Activated B cell treated with CpG ODN at 0.5 μM for 24 hours (primary cell): ENCODE results near the gene GNB4. TPM values are rescaled to one million over a fixed set of nuclear protein-coding genes. Genes with fewer than 3 reads are reported as not detected.

Experiments used
- ATAC-seq: fragments of 200-7000 bp; cut with Tn5 transposase; one replicate; pipeline ENCODE4 v1.10.0; 2021; ENCODE audit warnings: low read depth, mild to moderate bottlenecking, moderate library complexity
- CTCF ChIA-PET: fragments of 350-600 bp; sonication (Branson Sonifier 250); formaldehyde crosslinking; loops from one replicate; lab custom pipeline; 2021; ENCODE audit warnings: antibody characterized with exemption; lab: Charles Lee
- POLR2A ChIA-PET: fragments of 350-600 bp; sonication (Branson Sonifier 250); formaldehyde crosslinking; loops from one replicate; lab custom pipeline; 2021; ENCODE audit warnings: antibody characterized with exemption; lab: Charles Lee
- DNase-seq: peaks from one replicate; pipeline ENCODE4 v3.0.0; 2022
- H3K27ac Mint-ChIP-seq: one replicate; pipeline ENCODE4 v1.8.0; 2020; ENCODE audit warnings: mixed read lengths
- H3K27me3 Mint-ChIP-seq: one replicate; pipeline ENCODE4 v1.8.0; 2021; ENCODE audit warnings: mixed read lengths
- H3K36me3 Mint-ChIP-seq: one replicate; pipeline ENCODE4 v1.8.0; 2021; ENCODE audit warnings: low read depth, mixed read lengths
- H3K4me1 Mint-ChIP-seq: one replicate; pipeline ENCODE4 v1.8.0; 2021; ENCODE audit warnings: mixed read lengths
- H3K4me3 Mint-ChIP-seq: one replicate; pipeline ENCODE4 v1.8.0; 2020; ENCODE audit warnings: mild to moderate bottlenecking, mixed read lengths
- H3K9me3 Mint-ChIP-seq: one replicate; pipeline ENCODE4 v1.8.0; 2020; ENCODE audit warnings: mixed read lengths
- intact Hi-C: fragments of 100-400 bp; cut with micrococcal nuclease; formaldehyde crosslinking; loops from one replicate; pipeline ENCODE4 v1.15.1; 2024
- total RNA-seq: library from RNA; stranded (reverse); gene quantifications from 2 replicates; pipeline ENCODE4 v1.2.3, GENCODE V29; 2022
- TF ChIP-seq, protein P1 (sequence below): fragments of 200-600 bp; IDR thresholded peaks from one replicate; pipeline ENCODE4 v1.8.0; 2022; ENCODE audit warnings: antibody characterized with exemption, mild to moderate bottlenecking

GNB4 gene
- total RNA-seq, 1 donor from 2014 or later: 22.7 TPM

DNA sequence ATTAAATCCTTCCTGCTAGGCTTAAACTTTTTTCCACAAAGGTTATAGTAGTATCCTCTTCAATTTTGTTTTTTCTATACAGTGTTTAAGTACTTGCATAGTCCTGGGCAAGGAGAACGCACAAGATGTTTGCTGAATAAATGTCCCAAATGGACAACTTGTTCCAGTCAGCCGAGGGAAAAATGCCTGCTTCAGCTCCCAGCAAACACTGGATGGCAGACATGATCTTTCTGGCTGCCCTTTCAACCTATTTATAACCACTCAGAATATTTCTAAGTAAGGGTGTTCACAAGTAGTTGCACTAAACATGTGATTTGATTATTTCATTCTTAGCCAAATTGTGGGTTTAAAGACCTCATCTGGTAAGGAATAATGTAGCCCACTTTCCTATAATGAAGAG, 29.8 kb downstream of the GNB4 start:
- ChIA-PET CTCF (interaction anchor here (0.6 to 1.4 kb wide), 7 partner anchors 9 to 141 kb away, joined by 3 to 14 read pairs (median 5); partner anchors contain the start of gene ACTL6A), POLR2A (no interaction called here)
- no peak for ATAC-seq
- peaks cover 2% of the 10 kb centered on the region for H3K4me1 Mint-ChIP-seq
- intact Hi-C loops: loop anchor here (1.0 kb wide), 1 partner anchor 137 kb away; no protein-coding TSS in a partner anchor
- no peak for DNase-seq
- H3K27ac Mint-ChIP-seq: no peak overlapping the region
- TF ChIP-seq, protein P1, sequence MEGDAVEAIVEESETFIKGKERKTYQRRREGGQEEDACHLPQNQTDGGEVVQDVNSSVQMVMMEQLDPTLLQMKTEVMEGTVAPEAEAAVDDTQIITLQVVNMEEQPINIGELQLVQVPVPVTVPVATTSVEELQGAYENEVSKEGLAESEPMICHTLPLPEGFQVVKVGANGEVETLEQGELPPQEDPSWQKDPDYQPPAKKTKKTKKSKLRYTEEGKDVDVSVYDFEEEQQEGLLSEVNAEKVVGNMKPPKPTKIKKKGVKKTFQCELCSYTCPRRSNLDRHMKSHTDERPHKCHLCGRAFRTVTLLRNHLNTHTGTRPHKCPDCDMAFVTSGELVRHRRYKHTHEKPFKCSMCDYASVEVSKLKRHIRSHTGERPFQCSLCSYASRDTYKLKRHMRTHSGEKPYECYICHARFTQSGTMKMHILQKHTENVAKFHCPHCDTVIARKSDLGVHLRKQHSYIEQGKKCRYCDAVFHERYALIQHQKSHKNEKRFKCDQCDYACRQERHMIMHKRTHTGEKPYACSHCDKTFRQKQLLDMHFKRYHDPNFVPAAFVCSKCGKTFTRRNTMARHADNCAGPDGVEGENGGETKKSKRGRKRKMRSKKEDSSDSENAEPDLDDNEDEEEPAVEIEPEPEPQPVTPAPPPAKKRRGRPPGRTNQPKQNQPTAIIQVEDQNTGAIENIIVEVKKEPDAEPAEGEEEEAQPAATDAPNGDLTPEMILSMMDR: no peak
- no peaks in the 10 kb centered on the region for H3K9me3 Mint-ChIP-seq
- no peak overlapping the region for H3K4me3 Mint-ChIP-seq
- H3K36me3 Mint-ChIP-seq: peaks cover 57% of the 10 kb centered on the region
- H3K27me3 Mint-ChIP-seq: no peaks in the 10 kb centered on the region

DNA sequence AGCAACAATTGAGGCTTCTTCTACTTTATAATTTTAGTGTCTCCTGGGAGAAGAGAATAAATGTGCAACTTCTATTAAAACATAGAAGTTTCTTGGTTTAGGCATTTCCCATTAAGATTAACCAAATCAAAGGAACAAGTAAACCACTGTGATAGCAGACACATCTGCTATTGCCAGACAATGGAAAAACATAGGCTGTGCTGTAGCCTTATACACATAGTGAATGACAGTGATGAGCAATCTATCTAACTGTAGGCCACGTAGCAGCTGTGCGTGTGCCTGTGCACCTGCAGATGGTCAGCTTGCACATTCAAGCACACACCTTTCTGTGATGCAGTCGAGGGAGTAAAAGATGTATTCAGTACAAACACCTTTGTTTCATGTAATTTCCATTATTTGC, 32.7 kb downstream of the GNB4 start:
- H3K36me3 Mint-ChIP-seq: peaks cover 41% of the 10 kb centered on the region
- H3K4me3 Mint-ChIP-seq: no peak overlapping the region
- H3K4me1 Mint-ChIP-seq: peaks cover 2% of the 10 kb centered on the region
- no peaks in the 10 kb centered on the region for H3K27me3 Mint-ChIP-seq
- ATAC-seq (no peak), DNase-seq (no peak)
- ChIA-PET POLR2A (no interaction called here), CTCF (no interaction called here)
- intact Hi-C loops: no loop called here
- no peaks in the 10 kb centered on the region for H3K9me3 Mint-ChIP-seq
- TF ChIP-seq, protein P1: no peak
- no peak overlapping the region for H3K27ac Mint-ChIP-seq

DNA sequence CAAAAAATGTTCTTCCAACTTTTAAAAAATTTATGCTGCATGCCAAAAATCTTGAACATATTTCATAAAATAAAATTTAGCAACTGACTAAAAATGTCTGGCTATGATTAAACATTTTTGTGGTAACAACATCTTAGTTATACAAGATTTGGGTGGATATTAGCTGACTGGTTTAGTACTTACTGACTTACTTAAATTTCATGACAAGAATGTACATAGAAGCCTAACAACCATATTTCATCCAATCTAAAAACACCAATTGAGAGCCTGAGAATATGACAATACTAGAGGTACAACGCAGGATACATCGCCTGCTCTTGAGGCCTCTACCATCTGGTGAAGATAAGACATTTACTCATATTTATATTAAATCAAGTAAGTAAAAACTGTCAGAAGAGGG, 34.6 kb downstream of the GNB4 start:
- peaks cover 46% of the 10 kb centered on the region for H3K36me3 Mint-ChIP-seq
- ChIA-PET CTCF (no interaction called here), POLR2A (no interaction called here)
- H3K9me3 Mint-ChIP-seq: no peaks in the 10 kb centered on the region
- TF ChIP-seq, protein P1: no peak
- no peak overlapping the region for H3K4me3 Mint-ChIP-seq
- peaks cover 2% of the 10 kb centered on the region for H3K4me1 Mint-ChIP-seq
- DNase-seq (no peak), ATAC-seq (no peak)
- no peak overlapping the region for H3K27ac Mint-ChIP-seq
- intact Hi-C loops: no loop called here
- no peaks in the 10 kb centered on the region for H3K27me3 Mint-ChIP-seq

DNA sequence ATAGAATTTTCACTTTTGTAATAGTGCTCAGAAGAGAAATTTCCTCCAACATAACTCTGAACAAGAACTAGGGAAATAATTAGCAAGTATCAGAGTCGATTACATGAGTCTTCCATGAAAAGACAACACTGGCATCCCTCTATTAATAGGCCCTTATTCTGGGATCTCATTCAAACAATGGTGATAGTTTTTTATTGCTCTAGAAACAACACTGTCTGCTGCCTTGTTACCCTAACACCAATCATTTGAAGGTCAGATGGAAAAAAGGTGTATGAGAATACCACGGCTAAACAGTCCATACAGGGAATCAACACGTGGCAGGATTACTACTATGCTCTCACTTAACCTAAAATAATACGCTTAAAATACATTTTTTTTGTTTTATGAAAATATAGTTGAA, 35.9 kb downstream of the GNB4 start:
- Mint-ChIP-seq H3K9me3 (no peaks in the 10 kb centered on the region), H3K27ac (no peak overlapping the region), H3K27me3 (no peaks in the 10 kb centered on the region), H3K4me1 (no peaks in the 10 kb centered on the region), H3K4me3 (no peak overlapping the region), H3K36me3 (peaks cover 46% of the 10 kb centered on the region)
- CTCF ChIA-PET: no interaction called here
- POLR2A ChIA-PET: no interaction called here
- TF ChIP-seq, protein P1: no peak
- DNase-seq (no peak), ATAC-seq (no peak)
- intact Hi-C loops: no loop called here

DNA sequence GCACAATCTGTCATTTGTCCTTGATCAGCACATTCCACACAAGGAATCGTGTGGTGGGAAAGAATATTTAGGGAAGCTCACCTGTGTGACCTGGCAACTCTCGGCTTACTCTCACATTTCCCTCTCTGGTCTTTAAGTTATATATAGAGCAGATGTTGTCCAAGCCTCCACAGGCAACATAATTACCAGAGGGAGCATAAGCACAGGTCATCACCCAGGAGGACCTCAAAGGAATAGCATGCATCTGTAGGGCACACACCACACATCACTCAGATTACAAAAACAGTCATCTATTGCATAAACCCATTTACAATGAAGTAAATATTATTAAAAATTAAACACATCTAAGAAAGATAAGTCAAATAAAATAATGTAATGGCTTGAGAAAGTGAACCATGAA, 36.5 kb downstream of the GNB4 start:
- CTCF ChIA-PET: no interaction called here
- H3K4me1 Mint-ChIP-seq: no peaks in the 10 kb centered on the region

More for the DNA sequence above, 36.5 kb downstream of the GNB4 start:
- Mint-ChIP-seq H3K27me3 (no peaks in the 10 kb centered on the region), H3K9me3 (no peaks in the 10 kb centered on the region), H3K4me3 (no peak overlapping the region), H3K27ac (no peak overlapping the region), H3K36me3 (peaks cover 49% of the 10 kb centered on the region)
- intact Hi-C loops: no loop called here
- DNase-seq: no peak
- POLR2A ChIA-PET: no interaction called here
- TF ChIP-seq, protein P1: no peak
- no peak for ATAC-seq
